Prostate gland (tissue), 2 donors: ENCODE data around the gene FAM193B.

Source experiments
- POLR2A ChIP-seq: fragments of 450-650 bp; IDR thresholded peaks from one replicate; pipeline ENCODE4 v1.6.1; 2016; ENCODE audit warnings: antibody characterized with exemption, mild to moderate bottlenecking
- TF ChIP-seq, protein P1 (sequence below), 4 experiments: fragments of 200-600 bp in 2 of 4; fragments of 450-650 bp in 2 of 4; sonication (generic) in 2 of 4; IDR thresholded peaks; 1 replicate in 3 of 4; 2 replicates in 1 of 4; pipeline ENCODE4 v1.5.1; 2016 to 2019; ENCODE audit warnings: antibody characterized with exemption in 4 of 4, mild to moderate bottlenecking in 2 of 4, moderate library complexity in 2 of 4

DNA sequence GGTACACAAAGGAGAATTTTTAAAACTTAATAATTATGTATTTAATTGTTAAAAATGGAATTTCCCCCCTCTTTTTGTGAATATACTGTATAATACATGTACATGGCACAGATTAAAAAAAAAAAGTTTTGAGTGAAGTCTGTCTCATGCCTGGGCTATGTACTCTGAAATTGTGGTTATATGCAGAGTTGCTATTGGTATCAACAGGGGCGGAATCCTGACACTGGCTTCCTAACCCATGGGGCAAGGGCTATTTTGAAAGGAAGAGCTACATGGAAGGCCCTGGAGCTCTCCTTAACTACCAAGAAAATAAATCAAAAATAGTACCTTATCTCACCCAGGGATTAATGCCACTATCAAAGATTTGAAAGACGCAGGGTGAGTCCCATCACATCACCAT is 865 bp upstream of the FAM193B start:
- TF ChIP-seq, protein P1, sequence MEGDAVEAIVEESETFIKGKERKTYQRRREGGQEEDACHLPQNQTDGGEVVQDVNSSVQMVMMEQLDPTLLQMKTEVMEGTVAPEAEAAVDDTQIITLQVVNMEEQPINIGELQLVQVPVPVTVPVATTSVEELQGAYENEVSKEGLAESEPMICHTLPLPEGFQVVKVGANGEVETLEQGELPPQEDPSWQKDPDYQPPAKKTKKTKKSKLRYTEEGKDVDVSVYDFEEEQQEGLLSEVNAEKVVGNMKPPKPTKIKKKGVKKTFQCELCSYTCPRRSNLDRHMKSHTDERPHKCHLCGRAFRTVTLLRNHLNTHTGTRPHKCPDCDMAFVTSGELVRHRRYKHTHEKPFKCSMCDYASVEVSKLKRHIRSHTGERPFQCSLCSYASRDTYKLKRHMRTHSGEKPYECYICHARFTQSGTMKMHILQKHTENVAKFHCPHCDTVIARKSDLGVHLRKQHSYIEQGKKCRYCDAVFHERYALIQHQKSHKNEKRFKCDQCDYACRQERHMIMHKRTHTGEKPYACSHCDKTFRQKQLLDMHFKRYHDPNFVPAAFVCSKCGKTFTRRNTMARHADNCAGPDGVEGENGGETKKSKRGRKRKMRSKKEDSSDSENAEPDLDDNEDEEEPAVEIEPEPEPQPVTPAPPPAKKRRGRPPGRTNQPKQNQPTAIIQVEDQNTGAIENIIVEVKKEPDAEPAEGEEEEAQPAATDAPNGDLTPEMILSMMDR (IDR thresholded peaks at IDR 0.05): no peak
- TF ChIP-seq POLR2A: no peak
